Measurements from ENCODE around the gene COX6A1.

COX6A1 gene

GRCh38 chr12:120437735-120438494 is at the start of gene COX6A1:
Gene COX6A1 (plus strand): TSS chr12:120438113. CDS start chr12:120438127, 14 bp downstream.
- H3K4me1 Mint-ChIP-seq, result peaks cover 33% of the 10 kb centered on the region
- peak within 1 kb of the TSS; percentile 92 for H3K27ac Mint-ChIP-seq
- TF ChIP-seq CTCF (IDR thresholded peaks at IDR 0.05), result no peak
- peaks cover 4% of the 10 kb centered on the region for H3K27me3 Mint-ChIP-seq (ENCODE audit: low read depth, poor library complexity)
- H3K36me3 Mint-ChIP-seq (ENCODE audit: low read depth), result peaks cover 22% of the 10 kb centered on the region
- DNase-seq, result peak; percentile 93
- no peaks in the 10 kb centered on the region for H3K9me3 Mint-ChIP-seq
- H3K4me3 Mint-ChIP-seq, result peak within 1 kb of the TSS; percentile 96

GRCh38 chr12:120388691-120389481 is 49.0 kb upstream of the COX6A1 start:
- H3K36me3 Mint-ChIP-seq (ENCODE audit: low read depth), result no peaks in the 10 kb centered on the region
- H3K27ac Mint-ChIP-seq, result peak overlapping the region; percentile 79
- peak; percentile 30 for DNase-seq
- peak overlapping the region; percentile 75 for H3K4me3 Mint-ChIP-seq
- H3K27me3 Mint-ChIP-seq (ENCODE audit: low read depth, poor library complexity), result peaks cover 25% of the 10 kb centered on the region
- no peaks in the 10 kb centered on the region for H3K9me3 Mint-ChIP-seq
- TF ChIP-seq CTCF (IDR thresholded peaks at IDR 0.05), result no peak
- peaks cover 23% of the 10 kb centered on the region for H3K4me1 Mint-ChIP-seq

- DNase-seq, result no peak
- H3K27ac Mint-ChIP-seq, result peak overlapping the region; percentile 30
- H3K4me3 Mint-ChIP-seq, result no peak overlapping the region
These were observed 47.3 kb upstream of the COX6A1 start for GRCh38 chr12:120390540-120391120.

GRCh38 chr12:120394483-120395367 is 43.2 kb upstream of the COX6A1 start:
- H3K4me1 Mint-ChIP-seq, result peaks cover 22% of the 10 kb centered on the region
- H3K4me3 Mint-ChIP-seq, result no peak overlapping the region
- no peaks in the 10 kb centered on the region for H3K9me3 Mint-ChIP-seq
- H3K27me3 Mint-ChIP-seq (ENCODE audit: low read depth, poor library complexity), result peaks cover 37% of the 10 kb centered on the region
- no peak for DNase-seq
- H3K27ac Mint-ChIP-seq, result peak overlapping the region; percentile 61
- no peak for TF ChIP-seq CTCF (IDR thresholded peaks at IDR 0.05)
- no peaks in the 10 kb centered on the region for H3K36me3 Mint-ChIP-seq (ENCODE audit: low read depth)

More at GRCh38 chr12:120390540-120391120, 47.3 kb upstream of the COX6A1 start:
- Mint-ChIP-seq H3K9me3 (no peaks in the 10 kb centered on the region), H3K27me3 (ENCODE audit: low read depth, poor library complexity) (peaks cover 36% of the 10 kb centered on the region), H3K4me1 (peaks cover 30% of the 10 kb centered on the region), H3K36me3 (ENCODE audit: low read depth) (no peaks in the 10 kb centered on the region)
- TF ChIP-seq CTCF (IDR thresholded peaks at IDR 0.05), result no peak

- Mint-ChIP-seq H3K27ac (no peak overlapping the region), H3K4me3 (no peak overlapping the region), H3K9me3 (peaks cover 4% of the 10 kb centered on the region), H3K36me3 (ENCODE audit: low read depth) (no peaks in the 10 kb centered on the region), H3K27me3 (ENCODE audit: low read depth, poor library complexity) (peaks cover 32% of the 10 kb centered on the region), H3K4me1 (peaks cover 34% of the 10 kb centered on the region)
- DNase-seq, result no peak
- no peak for TF ChIP-seq CTCF (IDR thresholded peaks at IDR 0.05)
These were observed 39.9 kb upstream of the COX6A1 start for GRCh38 chr12:120397824-120398540.

All from nephron progenitor cell (in vitro differentiated cells).